Fibroblast of skin of back (primary cell): ENCODE results near the gene WNT9B.

Experiments used
- DNase-seq: peaks from one replicate; pipeline ENCODE4 v3.0.0-alpha.2; 2013

Gene WNT9B

DNA sequence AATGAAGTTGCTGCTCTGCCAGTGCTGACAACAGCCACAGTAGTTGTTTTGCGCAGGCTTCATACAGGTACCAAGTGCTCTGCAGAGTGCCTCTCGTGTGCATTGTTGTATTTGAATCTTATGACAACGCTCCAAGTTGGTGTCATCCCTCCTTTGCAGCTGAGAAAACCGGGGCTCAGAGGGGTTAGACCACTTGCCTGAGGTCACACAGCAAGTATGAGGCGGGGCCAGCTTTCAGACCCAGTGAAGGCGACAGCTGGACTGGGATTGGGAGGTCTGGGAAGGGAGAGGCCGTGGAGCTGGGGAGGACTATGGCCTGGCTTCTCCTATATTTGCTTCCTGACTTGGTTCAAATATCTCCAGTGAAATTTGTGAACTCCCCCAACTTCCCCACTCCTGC is 33.2 kb downstream of the WNT9B start:
- DNase-seq, result no peak

DNA sequence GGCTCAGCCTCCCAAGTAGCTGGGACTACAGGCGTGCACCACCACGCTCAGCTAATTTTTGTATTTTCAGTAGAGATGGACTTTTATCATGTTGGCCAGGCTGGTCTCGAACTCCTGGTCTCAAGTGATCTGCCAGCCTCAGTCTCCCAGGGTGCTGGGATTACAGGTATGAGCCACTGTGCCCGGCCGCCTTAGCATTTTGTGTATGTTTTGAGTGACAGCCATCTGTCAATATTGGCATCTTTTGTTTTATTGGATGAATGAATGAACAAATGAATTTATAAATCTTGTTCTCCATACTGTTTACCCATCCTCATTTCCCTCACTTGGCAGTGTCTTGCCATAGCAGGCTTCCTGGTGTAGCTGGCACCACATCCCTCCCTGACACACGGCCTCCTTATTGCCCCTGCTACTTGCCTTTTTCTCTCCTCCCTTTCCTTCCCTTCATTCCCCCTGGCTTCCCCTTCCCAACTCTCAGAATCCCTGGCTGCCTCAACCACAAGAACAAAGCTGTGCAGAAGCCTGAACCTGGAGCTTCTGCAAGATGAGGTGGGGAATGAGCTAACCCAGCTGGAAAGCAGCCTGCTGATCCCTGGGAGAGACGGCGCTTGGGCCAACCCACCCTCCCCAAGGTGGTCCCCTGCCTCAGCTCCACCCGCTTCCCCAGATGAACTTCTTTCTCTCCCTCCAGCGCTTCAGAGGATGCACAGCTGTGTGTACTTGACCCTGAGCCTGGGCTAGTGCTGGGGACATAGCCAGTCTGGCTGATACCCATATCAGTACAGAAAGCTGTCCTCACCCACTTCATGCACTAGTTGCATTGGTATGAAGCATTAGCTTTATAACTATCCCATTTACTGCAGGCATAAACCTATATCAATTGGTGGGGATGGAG is 34.3 kb downstream of the WNT9B start:
- DNase-seq, result no peak

DNA sequence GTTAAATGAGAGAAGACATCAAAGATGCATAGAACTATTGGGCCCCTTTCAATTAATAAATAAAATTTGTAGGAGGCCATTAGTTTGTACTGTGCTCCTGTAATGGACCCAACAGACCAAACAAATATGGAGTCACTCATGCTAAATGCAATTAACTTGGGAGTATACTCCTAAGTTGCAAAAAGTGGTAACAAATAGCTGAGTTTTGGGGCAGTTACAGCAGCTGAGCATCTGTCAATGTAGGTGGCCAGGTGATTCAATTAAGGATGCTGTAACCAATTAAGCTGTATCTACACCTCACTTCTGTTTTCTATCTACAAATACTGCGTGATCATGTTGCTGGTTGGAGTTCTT is 34.9 kb downstream of the WNT9B start:
- no peak for DNase-seq

DNA sequence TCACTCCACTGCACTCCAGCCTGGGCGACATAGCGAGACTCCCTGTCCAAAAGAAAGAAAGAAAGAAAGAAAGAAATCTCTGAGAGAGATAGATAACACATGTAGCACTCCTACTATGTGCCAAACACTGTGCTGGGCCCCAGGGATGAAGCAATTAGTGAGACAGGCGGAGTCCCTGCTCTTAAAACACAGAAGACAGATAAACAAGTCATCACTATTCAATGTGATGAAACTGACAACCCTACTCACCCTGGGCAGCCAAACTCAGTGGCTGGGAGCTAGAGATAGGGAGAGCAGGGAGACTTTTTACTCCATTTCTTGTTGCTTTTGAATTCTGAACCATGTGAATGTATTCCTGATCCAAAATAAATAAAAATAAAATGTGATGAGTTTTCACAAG is 36.3 kb downstream of the WNT9B start:
- no peak for DNase-seq

DNA sequence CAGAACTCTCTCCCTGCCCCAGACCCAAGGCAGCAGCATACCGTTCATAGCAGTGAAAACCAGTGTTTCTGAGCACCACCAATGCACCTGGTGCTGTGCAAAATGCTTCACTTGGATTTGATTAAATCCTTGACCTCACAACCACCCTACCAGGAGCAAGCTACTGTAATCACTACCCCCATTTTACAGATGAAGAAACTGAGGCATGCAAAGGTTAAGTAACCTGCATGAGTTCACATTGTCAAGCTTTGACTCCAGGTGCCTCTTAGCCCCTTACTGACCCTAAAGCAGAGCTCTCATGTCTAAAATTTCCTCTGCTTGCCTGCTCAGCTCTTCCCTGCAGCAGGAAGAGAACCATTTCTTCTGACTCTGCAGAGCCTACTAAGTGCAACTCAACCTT is 37.3 kb downstream of the WNT9B start:
- DNase-seq, result no peak

DNA sequence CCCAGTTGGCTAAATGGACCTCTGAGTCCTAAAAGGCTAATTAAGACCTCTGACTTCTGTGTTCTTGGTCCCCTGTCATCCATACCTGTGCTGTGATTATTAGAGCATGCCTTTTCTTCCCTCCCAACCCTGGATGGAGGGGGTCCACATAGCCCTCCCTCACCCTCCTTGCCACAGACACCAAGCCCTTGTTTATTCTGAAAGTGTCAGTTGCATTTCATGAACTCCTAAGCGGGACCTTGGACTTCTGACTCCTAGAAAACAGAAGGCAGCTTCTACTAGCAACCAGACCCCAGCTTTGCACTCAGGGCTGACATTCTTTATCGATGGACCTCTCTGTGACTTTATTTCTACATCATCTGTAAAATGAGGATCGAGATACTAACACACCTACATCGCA is 38.1 kb downstream of the WNT9B start:
- DNase-seq, result no peak

DNA sequence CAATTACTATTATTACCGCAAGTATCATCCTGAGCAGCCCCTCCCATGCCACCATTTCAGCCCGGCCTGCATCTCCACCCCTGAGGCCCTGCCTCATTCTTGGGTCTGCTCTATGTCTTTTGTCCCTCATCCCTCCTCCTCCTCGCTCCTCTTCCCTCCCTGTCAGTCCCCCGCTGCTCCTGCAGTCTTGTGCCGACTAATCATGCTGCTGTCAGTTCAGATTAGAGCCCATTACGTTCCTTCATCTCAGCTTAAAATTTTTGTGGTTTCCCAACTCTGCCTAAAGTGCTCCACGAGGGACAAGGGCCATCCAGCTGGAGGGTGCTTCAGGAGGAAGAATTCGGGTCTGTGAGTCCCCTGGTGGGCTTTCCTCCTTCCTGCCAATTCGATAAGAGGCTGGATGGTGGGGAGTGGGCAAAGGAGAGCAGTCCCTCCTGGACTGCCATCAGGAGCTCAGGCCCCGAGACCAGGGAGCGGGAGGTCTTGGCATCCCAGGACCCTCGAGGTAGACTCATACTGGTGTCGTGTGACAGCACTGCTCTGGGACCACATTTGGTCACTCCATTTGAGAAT is 38.7 kb downstream of the WNT9B start:
- DNase-seq, result no peak

DNA sequence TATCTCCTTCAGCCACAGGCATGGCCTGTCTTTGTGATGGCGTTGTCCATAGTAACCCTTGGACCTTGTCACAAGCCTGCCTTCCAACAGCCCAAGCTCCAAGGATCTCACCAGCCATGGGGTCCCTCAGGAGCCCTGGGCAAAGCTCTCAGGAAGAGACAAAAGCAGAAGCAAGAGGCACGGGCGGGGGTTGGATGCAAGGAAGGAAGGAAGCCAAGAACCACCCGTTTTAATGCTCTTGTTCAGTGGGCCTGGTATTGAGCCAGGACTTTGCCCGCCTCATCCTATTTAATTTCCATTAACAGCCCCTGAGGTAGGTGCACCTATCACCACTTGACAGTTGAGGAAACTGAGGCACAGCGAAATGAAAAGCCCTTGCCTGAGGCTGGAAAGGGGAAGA is 39.3 kb downstream of the WNT9B start:
- DNase-seq, result no peak

DNA sequence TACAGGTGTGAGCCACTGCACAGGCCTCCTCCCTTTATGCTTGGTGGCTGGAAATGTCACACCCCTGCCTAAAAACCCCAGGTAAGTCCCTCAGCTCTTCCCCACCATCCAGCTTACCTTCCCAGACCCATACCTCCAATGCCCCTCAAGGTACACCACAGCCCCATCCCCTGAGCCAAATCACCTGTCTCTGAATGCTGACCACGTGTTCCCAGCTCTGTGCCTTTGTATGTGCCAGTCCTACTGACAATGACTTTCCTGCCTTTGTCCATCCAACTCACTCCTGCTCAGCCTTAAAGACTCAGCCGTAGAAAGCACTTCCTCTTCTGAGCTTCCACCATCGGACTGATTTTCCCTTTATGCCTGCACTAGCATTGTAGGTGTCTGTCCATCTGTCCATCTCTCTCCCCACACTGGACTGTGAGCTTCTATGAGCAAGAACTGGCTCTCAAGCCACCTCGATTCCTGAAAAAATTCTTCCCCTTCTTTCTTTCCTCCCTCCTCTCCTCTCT is 40.9 kb downstream of the WNT9B start:
- no peak for DNase-seq

DNA sequence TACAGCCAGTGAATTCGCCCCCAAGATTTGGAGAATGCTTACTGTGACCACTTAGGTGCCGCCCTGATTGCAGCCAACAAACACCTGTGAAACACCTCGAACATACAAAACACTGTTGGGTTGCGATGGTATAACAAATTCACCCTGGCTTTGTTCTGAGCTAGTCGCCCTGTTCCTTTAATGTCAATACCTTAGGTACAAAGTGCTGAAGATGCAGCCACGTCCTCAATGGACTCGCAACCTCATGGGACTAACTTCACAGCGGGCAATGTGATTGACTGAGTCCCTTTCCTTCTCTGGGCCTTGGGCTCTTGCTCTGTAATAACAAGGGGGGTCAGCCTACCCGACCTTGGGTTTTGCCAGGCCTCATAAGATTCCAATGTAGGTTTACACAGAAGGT is 42.6 kb downstream of the WNT9B start:
- DNase-seq, result no peak

DNA sequence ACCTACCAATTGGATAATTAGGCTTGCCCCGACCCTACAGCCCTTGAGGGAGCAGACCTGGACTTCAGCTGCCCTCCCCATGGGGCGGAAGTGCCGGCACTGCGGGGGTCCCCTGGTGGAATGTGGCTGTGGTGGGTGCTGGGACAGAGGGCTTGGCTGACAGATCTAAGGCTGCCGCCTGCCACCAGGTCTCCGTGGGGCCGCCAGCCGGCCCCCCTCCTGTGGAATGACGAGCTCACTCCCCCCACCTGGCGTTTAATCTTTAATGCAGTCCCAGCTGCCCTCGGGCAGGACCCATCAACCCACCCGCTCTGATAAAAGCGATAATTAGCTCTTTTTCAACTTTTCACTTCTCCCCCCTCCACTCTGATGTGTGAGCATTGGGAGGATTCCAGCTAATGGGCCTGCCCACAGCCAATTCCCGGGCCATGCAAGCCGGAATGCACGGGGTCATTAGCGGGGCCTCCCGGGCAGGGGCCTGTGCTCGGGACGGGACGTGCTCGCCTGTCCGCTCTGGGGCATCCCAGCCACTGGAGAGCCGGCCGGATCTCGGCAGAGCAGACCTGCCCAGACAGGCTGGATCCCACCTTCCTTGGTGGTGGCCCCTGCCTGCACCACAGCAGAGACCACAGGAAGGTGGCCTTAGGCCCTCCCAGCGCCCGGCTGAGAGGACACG is 43.2 kb downstream of the WNT9B start:
- DNase-seq, result no peak

DNA sequence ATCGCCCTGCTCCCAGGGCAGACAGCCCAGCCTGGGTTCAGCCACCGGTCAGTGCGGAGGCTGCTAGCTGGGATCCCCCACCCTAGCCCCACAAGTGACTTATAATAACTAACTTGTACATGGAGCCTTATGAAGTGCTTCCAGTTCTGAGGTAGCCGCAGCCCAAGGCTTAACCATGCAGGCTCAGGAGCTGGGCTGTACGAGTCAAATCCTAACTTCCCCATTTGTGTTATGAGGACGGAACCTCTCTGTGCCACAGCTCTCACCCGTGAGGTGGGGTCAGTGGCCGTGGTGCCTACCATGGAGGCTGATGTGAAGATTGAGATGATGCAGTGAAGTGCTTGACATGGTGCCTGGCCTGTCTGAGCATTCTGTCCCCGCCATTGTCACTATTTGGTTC is 43.8 kb downstream of the WNT9B start:
- no peak for DNase-seq

DNA sequence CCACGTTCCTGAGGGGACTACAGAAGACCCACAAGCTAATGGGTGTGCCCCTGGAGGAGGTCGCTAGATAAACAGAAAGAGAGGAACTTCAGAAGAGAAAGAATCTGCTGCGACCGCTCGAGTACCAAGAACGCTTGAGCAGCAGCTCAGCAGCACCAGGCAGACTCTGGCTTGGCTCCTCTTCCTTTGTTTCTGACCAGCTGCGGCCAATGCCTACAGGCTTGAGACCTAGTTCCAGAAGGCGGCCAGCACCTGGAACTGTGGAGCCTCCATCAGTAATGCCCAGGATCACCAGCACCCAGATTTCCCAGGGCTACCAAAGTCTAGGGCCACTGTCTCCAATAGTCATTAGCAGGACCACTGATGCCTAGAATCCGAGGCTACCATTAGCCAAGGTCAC is 45.6 kb downstream of the WNT9B start:
- no peak for DNase-seq

DNA sequence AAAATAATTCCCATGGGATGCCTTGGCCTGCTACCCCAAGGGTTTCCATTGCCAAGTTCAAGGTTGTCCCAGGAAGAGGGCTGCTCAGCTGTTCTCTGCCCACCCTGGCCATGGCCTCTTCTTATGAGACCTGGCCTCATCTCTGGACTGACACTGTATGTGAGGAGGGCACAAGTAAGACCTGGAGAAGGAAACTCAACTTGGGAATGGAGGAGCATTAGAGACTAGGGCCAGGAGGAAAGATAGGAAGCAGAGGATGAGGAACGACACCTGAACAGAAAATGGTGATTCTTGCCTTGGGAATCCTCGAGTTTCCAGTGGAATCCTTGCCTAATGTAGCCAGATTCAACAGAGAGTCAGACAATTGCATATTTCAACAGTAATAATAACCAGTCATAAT is 47.0 kb downstream of the WNT9B start:
- DNase-seq, result no peak

DNA sequence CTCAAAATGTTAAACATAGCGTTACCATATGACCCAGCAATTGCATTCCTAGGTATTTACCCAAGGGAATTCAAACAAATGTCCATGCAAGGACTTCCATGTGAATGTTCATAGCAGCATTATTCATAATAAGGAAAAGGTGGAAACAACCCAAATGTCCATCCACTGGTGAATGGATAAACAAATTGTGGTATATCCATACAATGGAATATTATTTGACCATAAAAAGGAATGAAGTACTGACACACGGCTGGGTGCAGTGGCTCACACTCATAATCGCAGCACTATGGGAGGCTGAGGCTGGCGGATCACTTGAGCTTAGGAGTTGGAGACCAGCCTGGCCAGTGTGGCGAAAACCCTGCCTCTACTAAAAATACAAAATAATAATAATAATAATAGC is 47.5 kb downstream of the WNT9B start:
- DNase-seq, result no peak

DNA sequence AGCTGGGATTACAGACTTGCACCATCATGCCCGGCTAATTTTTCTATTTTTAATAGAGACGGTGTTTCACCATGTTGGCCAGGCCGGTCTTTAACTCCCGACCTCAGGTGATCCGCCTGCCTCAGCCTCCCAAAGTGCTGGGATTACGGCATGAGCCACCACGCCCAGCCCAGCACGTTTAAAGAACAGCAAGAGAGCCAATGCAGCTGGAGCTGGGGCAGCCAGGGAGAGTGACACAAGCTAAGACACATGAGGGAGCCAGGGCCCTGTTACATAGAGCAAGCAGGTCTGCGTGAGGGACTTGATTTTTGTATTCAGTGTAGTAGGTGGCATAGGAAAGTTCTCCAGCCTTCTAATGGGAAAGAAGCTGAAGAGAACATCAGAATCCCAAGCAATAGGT is 49.9 kb downstream of the WNT9B start:
- DNase-seq, result no peak

DNA sequence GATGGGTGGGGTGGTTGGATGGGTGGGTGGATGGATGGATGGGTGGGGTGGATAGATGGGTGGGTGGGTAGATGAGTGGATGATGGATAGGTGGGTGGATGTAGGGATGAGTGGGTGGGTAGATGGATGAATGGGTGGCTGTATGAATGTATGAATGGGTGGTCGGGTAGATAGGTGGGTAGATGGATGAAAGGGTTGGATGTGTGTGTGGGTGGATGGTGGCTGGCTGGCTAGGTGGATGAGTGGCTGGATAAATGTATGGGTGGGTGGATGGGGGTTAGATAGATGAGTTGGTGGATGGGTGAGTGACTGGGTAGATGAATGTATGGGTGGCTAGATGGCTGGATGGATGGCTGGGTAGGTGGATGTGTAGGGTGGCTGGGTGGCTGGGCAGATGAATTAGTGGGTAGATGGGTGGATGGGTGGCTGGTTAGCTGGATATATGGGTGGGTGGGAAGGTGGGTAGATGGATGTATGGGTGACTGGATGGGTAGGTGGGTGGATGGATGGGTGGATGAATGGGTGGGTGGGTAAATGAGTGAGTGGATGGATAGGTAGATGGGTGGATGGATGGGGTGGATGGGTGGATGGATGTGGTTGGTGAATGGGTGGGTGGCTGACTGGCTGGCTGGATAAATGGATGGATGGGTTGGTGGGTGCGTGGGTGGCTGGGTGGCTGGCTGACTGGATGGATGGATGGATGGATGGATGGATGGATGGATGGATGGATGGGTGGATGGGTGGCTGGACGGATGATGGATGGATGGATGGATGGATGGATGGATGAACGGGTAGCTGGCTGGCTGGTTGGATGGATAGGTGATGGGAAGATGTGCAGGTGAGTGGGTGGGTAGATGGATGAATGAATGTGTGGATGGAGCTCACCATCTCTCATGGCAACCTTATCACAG is 52.6 kb downstream of the WNT9B start:
- no peak for DNase-seq

DNA sequence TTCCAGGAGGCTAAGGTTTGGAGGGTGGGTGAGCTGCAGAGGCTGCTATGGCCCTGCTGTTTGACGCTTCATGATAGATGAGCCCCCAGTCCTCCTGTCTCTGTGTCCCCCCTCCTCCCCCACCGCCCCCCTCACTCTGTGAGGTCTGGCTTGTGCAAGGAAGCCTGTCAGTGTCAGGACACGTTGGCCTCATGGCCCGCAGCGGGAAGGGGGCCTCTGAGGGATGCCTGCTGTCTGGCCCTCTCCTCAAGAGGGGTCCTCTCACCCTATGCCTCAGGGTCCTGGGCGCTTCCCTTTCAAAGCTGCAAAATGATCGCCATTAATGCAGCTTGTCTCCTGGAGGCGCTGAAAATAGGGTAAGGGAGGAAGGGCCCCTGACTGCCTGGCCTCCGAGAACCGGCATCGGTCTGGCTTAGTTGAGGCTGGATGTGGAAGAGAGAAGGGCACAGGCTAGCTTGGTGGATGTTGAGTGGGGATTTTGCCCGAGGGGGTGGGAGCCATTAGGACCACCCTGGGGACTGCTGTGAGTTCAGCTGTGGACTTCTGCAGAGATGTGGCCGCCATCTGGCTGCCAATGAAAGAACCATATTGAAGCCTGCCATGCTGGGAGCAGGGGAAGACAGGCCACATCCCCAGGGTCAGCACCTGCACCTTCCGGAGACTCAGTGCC is 56.8 kb downstream of the WNT9B start:
- DNase-seq, result no peak

DNA sequence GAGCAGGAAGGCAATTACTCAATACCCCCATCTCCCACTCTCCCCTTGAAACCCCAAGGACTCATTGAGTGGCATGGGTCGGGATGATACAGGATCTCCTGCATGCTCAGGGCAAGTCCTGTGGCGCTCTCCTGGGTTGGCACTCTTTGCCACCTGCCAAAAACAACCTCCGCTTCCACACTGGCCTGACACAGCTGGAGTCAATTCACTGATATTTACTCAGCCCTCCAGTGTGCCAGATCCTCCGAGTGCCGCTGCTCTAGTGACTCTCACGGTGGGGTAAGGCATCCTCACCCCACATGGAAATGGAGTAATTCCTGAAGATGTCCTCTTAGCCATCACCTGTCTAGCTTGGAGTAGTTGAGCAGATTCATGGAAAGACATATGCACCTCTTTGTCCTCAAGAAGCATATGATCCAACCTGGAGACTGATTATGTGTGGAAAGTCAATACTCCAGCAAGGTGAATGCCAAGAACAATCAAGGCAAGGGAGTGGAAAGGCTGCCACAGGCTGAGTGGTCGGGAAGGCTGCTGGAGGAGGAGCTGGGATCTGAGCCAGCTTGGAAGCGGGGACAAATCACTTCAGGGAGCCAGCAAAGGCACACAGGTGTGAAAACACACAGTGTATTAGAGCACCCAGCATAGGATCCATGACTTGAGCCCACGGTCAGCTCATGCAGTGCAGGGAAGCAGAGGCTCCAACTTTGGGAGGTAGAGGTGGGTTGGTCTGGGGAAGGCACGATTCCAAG is 59.0 kb downstream of the WNT9B start:
- DNase-seq, result no peak

DNA sequence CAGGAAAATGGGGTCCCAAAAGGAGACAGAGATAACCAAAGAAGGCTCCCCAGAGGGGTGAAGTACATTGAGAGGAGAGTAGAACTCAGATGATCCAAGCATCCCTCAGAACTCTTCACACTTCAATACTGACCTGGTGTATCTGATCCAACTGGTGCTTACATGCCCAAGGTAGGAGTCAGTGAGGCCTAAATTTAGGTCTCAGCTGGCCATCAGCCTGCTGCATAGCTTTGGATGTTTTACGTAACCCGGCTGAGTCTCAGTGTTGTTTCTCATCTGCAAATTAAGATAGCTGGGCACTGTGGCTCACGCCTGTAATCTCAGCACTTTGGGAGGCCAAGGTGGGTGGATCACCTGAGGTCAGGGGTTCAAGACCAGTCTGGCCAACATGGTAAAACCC is 59.9 kb downstream of the WNT9B start:
- no peak for DNase-seq

DNA sequence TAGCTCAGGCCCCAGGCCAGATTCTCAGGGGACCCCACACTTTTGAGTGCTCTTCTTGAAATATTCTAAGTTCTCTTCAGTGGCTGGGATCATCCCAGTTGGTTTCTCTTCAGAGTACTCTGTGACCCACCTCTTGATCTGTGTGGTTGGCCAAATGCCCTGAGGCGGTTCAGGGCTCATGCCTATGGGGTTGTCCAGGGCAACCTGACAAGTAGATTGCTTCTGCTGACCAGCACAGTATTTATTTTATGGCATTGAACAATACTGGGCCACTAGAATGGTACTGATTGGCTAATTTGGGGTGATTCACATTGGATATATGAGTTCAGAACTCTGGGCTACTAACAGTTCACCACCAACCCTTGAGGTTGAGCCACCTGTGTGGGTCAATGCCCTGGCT is 64.2 kb downstream of the WNT9B start:
- no peak for DNase-seq
